Testis (tissue), 3 donors: ENCODE measurements around the gene ATP11A. TPM values are rescaled to one million over a fixed set of nuclear protein-coding genes. Genes with fewer than 3 reads are reported as not detected.

Source experiments
- DNase-seq: peaks from one replicate; pipeline ENCODE4 v3.0.0-alpha.2; 2019
- H3K27ac ChIP-seq, 2 donors: fragments of 200-600 bp; sonication (generic); one replicate each; pipeline ENCODE4 v1.5.1; 2019
- H3K27me3 ChIP-seq: fragments of 200-600 bp; sonication (generic); one replicate; pipeline ENCODE4 v1.5.1; 2019
- H3K36me3 ChIP-seq: fragments of 200-600 bp; sonication (generic); one replicate; pipeline ENCODE4 v1.5.1; 2017; ENCODE audit warnings: low read depth; ENCODE audit errors: missing control alignments
- H3K4me1 ChIP-seq: fragments of 200-600 bp; sonication (generic); one replicate; pipeline ENCODE4 v1.5.1; 2019
- H3K4me3 ChIP-seq, 2 donors: fragments of 200-600 bp; sonication (generic); one replicate each; pipeline ENCODE4 v1.5.1; 2017 to 2019
- H3K9me3 ChIP-seq: fragments of 200-600 bp; sonication (generic); one replicate; pipeline ENCODE4 v1.5.1; 2017
- CTCF ChIP-seq, 3 experiments: fragments of 450-650 bp in 2 of 3; fragments of 200-600 bp in 1 of 3; sonication (generic) in 1 of 3; IDR thresholded peaks; one replicate each; pipeline ENCODE4 v1.5.1; 2016 to 2019; ENCODE audit warnings: antibody characterized with exemption in 3 of 3, mild to moderate bottlenecking in 2 of 3, moderate library complexity in 1 of 3
- POLR2A ChIP-seq: fragments of 450-650 bp; IDR thresholded peaks from one replicate; pipeline ENCODE4 v1.6.1; 2017; ENCODE audit warnings: antibody characterized with exemption, mild to moderate bottlenecking, moderate library complexity
- WGBS, 2 donors: methylation state at CpG; one replicate each; pipeline ENCODE4 v1.1.5; 2018; 5-methylcytosine and 5-hydroxymethylcytosine counted together
- intact Hi-C: fragments of 100-400 bp; cut with DNase I; formaldehyde crosslinking; loops from one replicate; pipeline ENCODE4 v1.15.1; 2023; ENCODE audit warnings: low total_unique reads
- polyA plus RNA-seq: library from polyadenylated mRNA; stranded (reverse); fragments of 350-450 nt; fragmentation: Illumina TruSeq; extraction: RNeasy Lipid Tissue Mini Kit (QIAGEN cat#74804); gene quantifications from one replicate; pipeline ENCODE4 v1.2.3, GENCODE V29; 2014; ENCODE audit warnings: low read depth, low replicate concordance; ENCODE audit not compliant: insufficient read depth
- total RNA-seq, 2 donors: library from RNA; depleted of rRNA; stranded (reverse); fragments of >200 nt; gene quantifications; one replicate each; pipeline ENCODE4 v1.2.3, GENCODE V29; 2016

The ATP11A gene
- total and polyA plus RNA-seq, 3 donors from 2014 or later, result 34.4 to 122 (median 112) TPM

GRCh38 chr13:112669881-112670499, 19.8 kb upstream of the ATP11A start:
- intact Hi-C loops, result no loop called here
- 84 to 90% methylated on average over 10 of the region's 10 CpGs for WGBS, 2 donors

GRCh38 chr13:112670864-112671263, 19.0 kb upstream of the ATP11A start:
- Histone ChIP-seq H3K4me1 (no peaks in the 10 kb centered on the region), H3K36me3 (no peaks in the 10 kb centered on the region), H3K9me3 (no peaks in the 10 kb centered on the region), H3K27me3 (no peaks in the 10 kb centered on the region), H3K27ac (no peak overlapping the region), H3K4me3 (no peak overlapping the region)
- TF ChIP-seq CTCF (IDR thresholded peaks at IDR 0.05) (no peak), POLR2A (no peak)
- no peak for DNase-seq
- WGBS, 2 donors, result 61 to 64% methylated on average over 9 of the region's 9 CpGs
- intact Hi-C loops, result no loop called here

More at GRCh38 chr13:112669881-112670499, 19.8 kb upstream of the ATP11A start:
- Histone ChIP-seq H3K36me3 (no peaks in the 10 kb centered on the region), H3K27ac (no peak overlapping the region), H3K4me3 (no peak overlapping the region), H3K9me3 (no peaks in the 10 kb centered on the region), H3K4me1 (no peaks in the 10 kb centered on the region), H3K27me3 (no peaks in the 10 kb centered on the region)
- TF ChIP-seq CTCF (IDR thresholded peaks at IDR 0.05), result no peak
- TF ChIP-seq POLR2A, result no peak
- DNase-seq, result no peak

DNA sequence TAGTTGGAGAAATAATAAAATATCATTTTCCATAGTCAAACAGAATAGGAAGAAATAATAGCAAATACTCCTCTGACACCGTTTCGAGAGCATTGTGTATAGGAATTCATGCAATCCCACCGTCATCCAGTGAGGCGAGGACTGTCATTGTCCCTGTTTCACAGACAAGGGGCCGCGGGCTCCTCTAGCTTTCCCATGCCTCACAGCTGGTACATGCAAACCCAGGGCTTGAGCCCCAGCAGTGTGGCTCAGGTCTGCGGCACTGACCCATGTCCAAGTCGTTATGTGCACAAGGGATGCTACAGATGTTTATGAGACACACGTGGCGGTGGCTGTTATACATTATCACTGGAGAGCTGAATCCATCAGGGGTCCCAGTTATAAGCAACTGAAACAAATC, 18.5 kb upstream of the ATP11A start:
- 87 to 91% methylated on average over 10 of the region's 10 CpGs for WGBS, 2 donors
- TF ChIP-seq CTCF (IDR thresholded peaks at IDR 0.05) (no peak), POLR2A (no peak)

GRCh38 chr13:112672651-112673284, 17.1 kb upstream of the ATP11A start:
- Histone ChIP-seq H3K36me3 (no peaks in the 10 kb centered on the region), H3K27me3 (no peaks in the 10 kb centered on the region), H3K9me3 (no peaks in the 10 kb centered on the region), H3K27ac (no peak overlapping the region), H3K4me3 (no peak overlapping the region), H3K4me1 (no peaks in the 10 kb centered on the region)
- TF ChIP-seq CTCF (IDR thresholded peaks at IDR 0.05) (no peak), POLR2A (no peak)
- WGBS, 2 donors, result 86 to 89% methylated on average over 8 of the region's 8 CpGs
- DNase-seq, result no peak
- intact Hi-C loops, result no loop called here

More for the DNA sequence above, 18.5 kb upstream of the ATP11A start:
- Histone ChIP-seq H3K9me3 (no peaks in the 10 kb centered on the region), H3K36me3 (no peaks in the 10 kb centered on the region), H3K27ac (no peak overlapping the region), H3K4me1 (no peaks in the 10 kb centered on the region), H3K27me3 (no peaks in the 10 kb centered on the region), H3K4me3 (no peak overlapping the region)
- intact Hi-C loops, result no loop called here
- no peak for DNase-seq
